Heart right ventricle (tissue), 16 donors: ENCODE results near the gene SLC4A1AP. TPM values are rescaled to one million over a fixed set of nuclear protein-coding genes. Genes with fewer than 3 reads are reported as not detected.

Experiments
- ATAC-seq, 8 donors: fragments of 200-7000 bp; cut with Tn5 transposase; one replicate each; pipeline ENCODE4 v1.9.1; 2020; ENCODE audit warnings: mild to moderate bottlenecking in 8 of 8, moderate library complexity in 8 of 8, moderate number of reproducible peaks in 1 of 8
- DNase-seq, 2 donors: peaks; one replicate each; pipeline ENCODE4 v3.0.0-alpha.2; 2020
- H3K27ac ChIP-seq, 10 donors: fragments of 200-600 bp; sonication (generic) in 2 of 10; one replicate each; pipeline versions ENCODE4 v1.5.0 to v1.8.0; 2020 to 2022; ENCODE audit warnings: mild to moderate bottlenecking in 3 of 10
- H3K27me3 ChIP-seq, 7 donors: fragments of 200-600 bp; one replicate each; pipeline ENCODE4 v1.8.0; 2021 to 2022; ENCODE audit warnings: mild to moderate bottlenecking in 2 of 7
- H3K36me3 ChIP-seq, 9 donors: fragments of 200-600 bp; sonication (generic) in 1 of 9; one replicate each; pipeline versions ENCODE4 v1.5.0 to v1.8.0; 2020 to 2022; ENCODE audit warnings: mild to moderate bottlenecking in 2 of 9
- H3K4me1 ChIP-seq, 9 donors: fragments of 200-600 bp; sonication (generic) in 1 of 9; one replicate each; pipeline versions ENCODE4 v1.5.0 to v1.8.0; 2020 to 2022; ENCODE audit warnings: mild to moderate bottlenecking in 4 of 9
- H3K4me3 ChIP-seq, 10 donors: fragments of 200-600 bp; sonication (generic) in 2 of 10; one replicate each; pipeline versions ENCODE4 v1.5.0 to v1.8.0; 2020 to 2022; ENCODE audit warnings: mild to moderate bottlenecking in 7 of 10, moderate library complexity in 2 of 10
- H3K9me3 ChIP-seq, 11 donors: fragments of 200-600 bp in 10 of 11; sonication (generic) in 2 of 11; one replicate each; pipeline versions ENCODE4 v1.5.0 to v1.8.0; 2013 to 2022; ENCODE audit warnings: mild to moderate bottlenecking in 2 of 11, control low read depth in 1 of 11, moderate library complexity in 1 of 11
- WGBS, 2 donors: extraction: QIAGEN DNeasy Blood & Tissue Kit; methylation state at CpG; one replicate each; pipeline ENCODE4 v1.1.7; 2013; ENCODE audit warnings: inconsistent platforms in 1 of 2; 5-methylcytosine and 5-hydroxymethylcytosine counted together
- intact Hi-C, 10 donors: fragments of 100-400 bp; cut with DNase I; formaldehyde crosslinking; loops; one replicate each; pipeline versions ENCODE4 v1.11.1 to v1.14.2; 2022
- polyA plus RNA-seq, 2 donors: library from polyadenylated mRNA; stranded (reverse); fragments of 200-250 nt; gene quantifications; one replicate each; pipeline ENCODE4 v1.2.3, GENCODE V29; 2013
- total RNA-seq, 10 donors: library from RNA; stranded (reverse); fragmentation: NEBNext Ultra II Directional in 3 of 10; extraction: Animal tissue kit (Norgen Biotek cat#: 25700) in 3 of 10; gene quantifications; one replicate each; pipeline versions ENCODE4 v1.2.1 to v1.2.4, GENCODE V29; 2021 to 2023
- TF ChIP-seq, protein P1 (sequence below), 9 donors: fragments of 200-600 bp; sonication (generic) in 2 of 9; IDR thresholded peaks; one replicate each; pipeline versions ENCODE4 v1.5.0 to v1.8.0; 2021 to 2022; ENCODE audit warnings: antibody characterized with exemption in 9 of 9, mild to moderate bottlenecking in 5 of 9, moderate library complexity in 1 of 9
- donor health status: Arrhythmogenic right ventricular cardiomyopathy.
- donor health status: ischemic (EF 13 %, LVEDD 7.1; RV severe dilation, severe dysfunction).
- donor health status: healthy with polysubstance abuse.
- donor health status: DM: no; HTN: yes; CAD: no.
- donor health status: DM: no; HTN: no; CAD: no.
- donor health status: ischemic (EF 25% LVEDD 6.9; RV normal size, moderate dysfunction).
- donor health status: ischemic (EF 25% LVEDD 5.7; RV mildly dilated, moderate dysfunction).
- donor health status: healthy.
- donor health status: DM: yes; HTN: yes; CAD: no.
- donor health status: Ischemic cardiomyopathy.
- donor health status: ischemic (EF 35%, LVEDD 5.7; RV mildly dilated, moderate dysfunction).
- donor health status: nonischemic (EF 11% LVEDD 7.7; RV severe dilation, severe dysfunction).
- donor health status: DM: yes; HTN: yes; CAD: no.
- donor health status: PGD.
- donor health status: ischemic (EF 29% LVEDD 5.4; RV normal size, mild dysfunction).
- donor health status: nonischemic (EF 23%, LVEDD 6.1; RV moderate dilation, normal function).

The SLC4A1AP gene
- total and polyA plus RNA-seq, 12 donors: 11.0 to 28.7 (median 22.2) TPM

DNA sequence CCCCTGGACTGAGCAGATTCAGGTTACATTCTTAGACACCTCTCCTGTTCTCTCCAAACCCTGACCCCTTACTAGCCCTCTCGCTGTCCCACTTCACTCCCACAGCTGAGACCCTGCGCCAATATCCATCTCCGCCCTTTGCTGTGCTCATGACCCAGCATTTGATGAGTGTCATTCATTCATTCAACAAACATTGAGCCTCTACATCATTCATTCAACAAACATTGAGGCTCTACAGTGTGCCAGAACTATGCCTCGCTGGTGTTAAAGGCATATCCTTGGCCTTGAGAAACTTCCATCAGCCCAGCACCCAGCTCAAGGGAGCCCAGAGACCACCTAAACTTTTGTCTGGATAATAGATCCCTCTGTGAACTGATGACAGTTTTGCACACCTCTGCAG lies 65.9 kb downstream of the SLC4A1AP start:
- TF ChIP-seq, protein P1, sequence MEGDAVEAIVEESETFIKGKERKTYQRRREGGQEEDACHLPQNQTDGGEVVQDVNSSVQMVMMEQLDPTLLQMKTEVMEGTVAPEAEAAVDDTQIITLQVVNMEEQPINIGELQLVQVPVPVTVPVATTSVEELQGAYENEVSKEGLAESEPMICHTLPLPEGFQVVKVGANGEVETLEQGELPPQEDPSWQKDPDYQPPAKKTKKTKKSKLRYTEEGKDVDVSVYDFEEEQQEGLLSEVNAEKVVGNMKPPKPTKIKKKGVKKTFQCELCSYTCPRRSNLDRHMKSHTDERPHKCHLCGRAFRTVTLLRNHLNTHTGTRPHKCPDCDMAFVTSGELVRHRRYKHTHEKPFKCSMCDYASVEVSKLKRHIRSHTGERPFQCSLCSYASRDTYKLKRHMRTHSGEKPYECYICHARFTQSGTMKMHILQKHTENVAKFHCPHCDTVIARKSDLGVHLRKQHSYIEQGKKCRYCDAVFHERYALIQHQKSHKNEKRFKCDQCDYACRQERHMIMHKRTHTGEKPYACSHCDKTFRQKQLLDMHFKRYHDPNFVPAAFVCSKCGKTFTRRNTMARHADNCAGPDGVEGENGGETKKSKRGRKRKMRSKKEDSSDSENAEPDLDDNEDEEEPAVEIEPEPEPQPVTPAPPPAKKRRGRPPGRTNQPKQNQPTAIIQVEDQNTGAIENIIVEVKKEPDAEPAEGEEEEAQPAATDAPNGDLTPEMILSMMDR (IDR thresholded peaks at IDR 0.05): no peak
- intact Hi-C loops: loop anchor here in 5 of 10 donors (10.0 kb wide), 5 partner anchors 155 to 675 kb away; partner anchors contain the start of genes BABAM2 (in 1 of the 5), FOSL2 (in 1 of the 5) and RBKS (in 1 of the 5)
- H3K9me3 ChIP-seq: peaks cover 0 to 6% (median 0%) of the 10 kb centered on the region in 11 donors
- H3K27me3 ChIP-seq: no peaks in the 10 kb centered on the region
- 89 to 95% methylated on average over 4 of the region's 4 CpGs for WGBS, 2 donors
- DNase-seq (no peak), ATAC-seq (no peak)
- no peaks in the 10 kb centered on the region for H3K36me3 ChIP-seq
- H3K27ac ChIP-seq: peak overlapping the region; percentile 8 to 81 (median 70)
- H3K4me1 ChIP-seq: peaks cover 0 to 58% (median 41%) of the 10 kb centered on the region in 9 donors
- H3K4me3 ChIP-seq: no peak overlapping the region

GRCh38 chr2:27730261-27730662 lies 66.6 kb downstream of the SLC4A1AP start:
- TF ChIP-seq, protein P1 (IDR thresholded peaks at IDR 0.05): no peak
- Histone ChIP-seq H3K27ac (peak overlapping the region; percentile 17 to 81 (median 70)), H3K36me3 (no peaks in the 10 kb centered on the region), H3K27me3 (no peaks in the 10 kb centered on the region), H3K4me1 (peaks cover 2 to 57% (median 44%) of the 10 kb centered on the region in 9 donors), H3K4me3 (no peak overlapping the region), H3K9me3 (peaks cover 0 to 6% (median 0%) of the 10 kb centered on the region in 11 donors)
- 40 to 59% methylated on average over 3 of the region's 3 CpGs for WGBS, 2 donors
- DNase-seq (no peak), ATAC-seq (peak in 7 of 8 donors; percentile 51 to 75 (median 61))
- intact Hi-C loops: loop anchor here in 3 of 10 donors (10.0 kb wide), 3 partner anchors 155 to 665 kb away; partner anchors contain the start of genes BABAM2 (in 1 of the 3), FOSL2 (in 1 of the 3) and RBKS (in 1 of the 3)

DNA sequence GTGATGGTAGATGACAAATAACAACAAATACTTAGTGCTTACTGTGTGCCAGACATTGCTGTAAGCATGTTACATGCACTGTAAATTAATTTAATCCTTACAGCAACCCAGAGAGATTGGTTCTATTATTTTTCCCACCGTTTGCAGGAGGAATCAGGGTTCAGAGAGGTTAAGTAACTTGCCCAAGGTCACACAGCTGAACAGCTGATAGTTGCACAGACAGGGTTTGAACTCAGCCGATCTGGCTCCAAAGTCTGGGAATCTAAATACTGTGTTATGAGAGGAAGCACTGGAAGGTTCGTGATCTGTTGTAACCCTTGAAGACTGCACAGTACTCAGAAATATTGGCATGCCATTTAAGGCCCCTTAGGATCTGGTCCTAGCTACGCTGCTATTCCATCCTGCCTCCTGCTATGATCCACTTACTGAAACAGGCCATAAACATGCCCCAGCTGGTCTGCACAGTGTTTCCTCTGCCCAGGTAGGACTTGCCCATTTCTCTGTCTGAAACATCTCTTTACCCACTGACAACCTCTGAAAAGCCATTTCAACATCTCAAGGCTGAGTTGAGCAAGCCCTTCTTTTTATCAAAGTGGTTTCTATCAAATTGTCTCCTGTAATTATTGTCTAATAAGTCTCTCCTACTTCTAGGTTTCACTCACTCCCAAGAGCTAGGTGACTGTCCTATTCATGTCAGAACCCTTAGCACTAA lies 67.4 kb downstream of the SLC4A1AP start:
- peaks cover 0 to 6% (median 0%) of the 10 kb centered on the region in 11 donors for H3K9me3 ChIP-seq
- H3K27me3 ChIP-seq: no peaks in the 10 kb centered on the region
- ATAC-seq (no peak), DNase-seq (no peak)
- H3K27ac ChIP-seq: peak overlapping the region in 9 of 10 donors; percentile 17 to 81 (median 71)
- TF ChIP-seq, protein P1 (IDR thresholded peaks at IDR 0.05): no peak
- no peak overlapping the region for H3K4me3 ChIP-seq
- WGBS, 2 donors: 65 to 67% methylated on average over 4 of the region's 4 CpGs
- no peaks in the 10 kb centered on the region for H3K36me3 ChIP-seq
- H3K4me1 ChIP-seq: peaks cover 7 to 63% (median 46%) of the 10 kb centered on the region in 9 donors
- intact Hi-C loops: loop anchor here in 3 of 10 donors (10.0 kb wide), 3 partner anchors 154 to 664 kb away; partner anchors contain the start of genes BABAM2 (in 1 of the 3), FOSL2 (in 1 of the 3) and RBKS (in 1 of the 3)

DNA sequence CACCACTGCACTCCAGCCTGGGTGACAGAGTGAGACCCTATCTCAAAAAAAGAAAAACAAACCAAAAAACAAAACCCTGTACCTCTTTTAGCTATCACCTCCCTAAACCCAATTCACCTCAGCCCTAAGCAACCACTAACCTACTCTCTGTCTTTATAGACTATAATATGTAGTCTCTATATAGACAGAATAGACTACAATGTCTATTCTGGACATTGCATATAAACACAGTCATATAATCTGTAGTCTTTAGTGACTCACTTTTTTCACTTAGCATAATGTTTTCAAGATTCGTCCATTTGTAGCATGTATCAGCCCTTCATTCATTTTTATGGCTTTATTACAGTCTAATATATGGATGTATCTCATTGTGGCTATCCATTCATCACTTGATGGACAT lies 70.6 kb downstream of the SLC4A1AP start:
- Histone ChIP-seq H3K4me1 (peaks cover 12 to 66% (median 61%) of the 10 kb centered on the region in 9 donors), H3K4me3 (no peak overlapping the region)

More for the DNA sequence above, 70.6 kb downstream of the SLC4A1AP start:
- Histone ChIP-seq H3K9me3 (peaks cover 0 to 6% (median 0%) of the 10 kb centered on the region in 11 donors), H3K27me3 (no peaks in the 10 kb centered on the region), H3K36me3 (no peaks in the 10 kb centered on the region), H3K27ac (peak overlapping the region in 5 of 10 donors; percentile 81 to 94 (median 89))
- intact Hi-C loops: loop anchor here in 3 of 10 donors (10.0 kb wide), 3 partner anchors 150 to 660 kb away; partner anchors contain the start of genes BABAM2 (in 1 of the 3), FOSL2 (in 1 of the 3) and RBKS (in 1 of the 3)
- TF ChIP-seq, protein P1 (IDR thresholded peaks at IDR 0.05): no peak
- ATAC-seq (no peak), DNase-seq (no peak)
- WGBS, 2 donors: 95% methylated on average over 1 of the region's 1 CpG
